ENCODE results near the gene RFTN1.

RFTN1 gene

GRCh38 chr3:16404349-16404895 lies 109.1 kb downstream of the RFTN1 start:
- DNase-seq (ENCODE audit: low spot score), result no peak

DNA sequence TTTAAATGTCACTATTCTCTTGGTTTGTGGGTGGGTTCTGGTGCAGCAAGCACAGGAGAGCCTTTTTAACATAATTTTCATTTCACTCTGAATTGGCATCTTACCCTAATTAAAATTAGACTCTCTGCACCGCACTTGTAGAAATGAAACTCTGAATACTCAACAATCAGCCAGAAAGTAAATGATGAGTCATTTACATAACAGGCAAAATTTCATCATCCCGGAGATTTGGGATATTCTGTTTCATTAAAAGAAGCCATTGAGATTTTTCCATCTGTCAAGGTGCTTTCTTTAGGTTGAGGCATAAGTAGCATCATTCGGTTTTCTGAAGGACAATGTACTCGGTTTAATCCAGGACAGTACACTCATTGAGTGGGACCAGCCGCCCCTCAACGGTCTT lies 111.0 kb downstream of the RFTN1 start:
- no peak for DNase-seq (ENCODE audit: low spot score)

DNA sequence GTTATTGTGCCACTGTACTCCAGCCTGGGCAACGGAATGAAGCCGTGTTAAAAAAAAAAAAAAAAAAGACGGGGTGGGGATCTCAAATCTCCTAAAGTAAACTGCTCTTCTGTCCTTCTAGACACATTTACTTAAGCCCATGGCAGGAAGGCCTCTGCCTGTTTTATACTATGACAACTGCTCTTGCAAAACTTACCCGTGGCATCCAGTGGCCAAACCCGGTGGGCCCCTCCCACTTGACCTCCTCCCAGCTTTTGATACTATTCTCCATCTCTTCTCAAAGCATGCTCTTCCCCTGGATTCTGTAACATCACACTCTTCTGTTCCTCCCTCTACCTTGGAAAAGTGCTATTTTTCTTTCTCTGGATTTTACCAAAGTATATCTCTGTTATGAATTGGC lies 112.2 kb downstream of the RFTN1 start:
- no peak for DNase-seq (ENCODE audit: low spot score)

DNA sequence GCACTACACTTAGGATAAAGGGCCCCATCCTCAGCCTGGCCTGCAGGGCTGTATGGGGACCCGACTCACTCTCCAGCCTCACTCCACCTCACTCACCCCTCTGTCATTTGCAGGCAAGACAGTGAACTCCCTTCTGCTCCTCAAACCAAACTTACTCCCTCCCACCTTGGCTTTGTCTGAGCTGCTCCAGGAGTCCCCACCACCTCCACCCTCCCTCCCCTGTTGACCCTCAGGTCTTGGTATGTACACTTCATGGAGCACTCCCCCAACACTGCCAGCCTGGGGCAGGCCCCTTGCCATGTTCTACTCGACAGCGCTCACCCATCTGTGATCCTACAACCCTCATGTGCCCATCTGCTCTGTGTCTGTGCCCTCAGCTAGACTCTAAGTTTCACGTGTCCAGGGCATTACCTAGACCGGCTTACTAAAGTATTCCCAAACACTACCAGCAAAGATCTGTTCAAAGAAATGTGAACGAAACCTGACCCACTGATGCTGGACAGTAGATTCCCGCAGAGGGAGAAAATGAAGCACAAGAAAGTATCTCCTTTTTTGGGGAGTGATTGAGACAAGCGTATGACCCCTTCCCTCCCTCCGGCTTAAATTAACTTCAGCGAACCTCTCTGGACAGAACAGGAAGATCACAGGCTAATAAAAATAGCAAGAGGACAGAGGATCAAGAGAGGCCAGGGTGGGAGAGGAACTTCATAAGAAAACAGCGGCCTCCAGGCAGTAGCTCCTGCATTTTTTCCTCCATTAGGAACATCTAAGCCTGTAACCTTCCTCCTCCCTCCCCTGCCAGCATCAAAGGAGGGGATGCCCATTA lies 113.2 kb downstream of the RFTN1 start:
- DNase-seq (ENCODE audit: low spot score), result no peak

DNA sequence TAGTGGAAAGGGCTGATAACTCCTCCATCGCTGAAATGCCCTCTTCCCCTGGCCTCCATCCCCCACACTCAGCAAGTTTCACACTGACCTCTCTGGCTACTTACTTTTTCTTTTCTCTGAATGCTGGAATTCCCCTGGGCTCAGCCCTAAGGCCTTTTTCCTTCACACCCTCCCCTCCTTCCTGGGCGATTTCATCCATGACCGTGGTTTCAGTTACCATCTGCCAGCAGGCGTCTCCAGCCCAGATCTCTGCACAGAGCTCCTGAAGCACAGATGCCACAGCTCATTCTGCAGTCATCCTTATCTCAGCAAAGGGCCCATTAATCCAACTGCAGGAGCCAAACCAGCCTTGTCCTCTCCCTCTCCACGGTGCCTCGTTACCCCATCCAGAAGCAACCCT lies 114.0 kb downstream of the RFTN1 start:
- no peak for DNase-seq (ENCODE audit: low spot score)

DNA sequence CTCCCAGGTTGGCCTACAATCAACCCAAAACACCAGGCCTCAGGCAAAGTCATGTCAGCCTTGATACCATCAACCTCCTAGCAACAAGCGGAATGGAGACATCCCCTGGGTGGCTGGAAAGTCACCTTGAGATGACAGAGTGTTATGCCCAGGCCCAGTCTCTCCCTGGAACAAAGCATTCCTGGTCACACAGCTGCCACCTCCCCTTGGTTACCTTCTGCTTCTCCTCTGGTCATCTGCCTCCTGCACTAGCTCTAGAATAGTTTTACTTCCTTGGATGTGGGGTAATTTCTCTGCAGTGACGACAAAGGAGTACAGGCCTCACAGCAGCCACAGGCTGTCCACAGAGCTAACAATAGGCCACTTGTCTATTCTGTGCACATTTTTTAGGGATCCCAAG lies 114.9 kb downstream of the RFTN1 start:
- no peak for DNase-seq (ENCODE audit: low spot score)

DNA sequence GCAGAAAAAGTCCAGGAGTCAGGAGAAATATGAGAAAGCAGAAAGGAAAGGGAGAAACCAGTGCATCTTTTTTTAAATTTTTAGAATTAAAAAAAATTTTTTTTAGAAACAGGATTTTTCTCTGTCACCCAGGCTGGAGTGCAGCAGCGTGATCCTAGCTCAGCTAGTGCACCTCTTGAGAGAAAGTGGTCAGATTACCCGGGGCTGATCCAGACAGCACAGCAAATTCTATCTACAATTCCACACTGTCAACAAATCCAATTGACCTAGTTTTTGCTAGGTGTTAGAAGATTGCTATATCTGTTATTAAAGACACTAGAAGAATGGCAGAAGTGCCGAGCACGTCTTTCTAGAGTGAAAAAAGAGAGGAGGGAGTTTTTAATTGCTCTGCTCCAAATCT lies 117.3 kb downstream of the RFTN1 start:
- no peak for DNase-seq (ENCODE audit: low spot score)

GRCh38 chr3:16395212-16395611 lies 118.3 kb downstream of the RFTN1 start:
- DNase-seq (ENCODE audit: low spot score), result no peak

DNA sequence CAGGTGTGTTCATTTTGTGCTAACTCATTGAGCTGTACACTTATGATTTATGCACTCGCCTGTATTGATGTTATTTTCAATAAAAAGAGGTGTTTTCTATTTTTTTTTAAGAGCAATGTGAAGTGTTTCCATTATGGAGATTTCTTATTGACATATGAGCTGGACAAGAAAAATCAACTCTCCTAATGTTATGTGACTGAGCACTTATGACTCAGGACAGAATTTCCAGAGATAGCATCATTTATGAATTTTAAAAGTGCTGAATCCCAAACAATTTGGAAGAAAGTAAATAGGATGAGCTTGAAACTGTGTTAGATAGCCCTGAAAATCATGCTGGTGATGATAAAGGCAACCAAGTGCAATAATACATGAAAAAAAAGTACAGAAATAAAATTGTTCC lies 118.9 kb downstream of the RFTN1 start:
- DNase-seq (ENCODE audit: low spot score), result no peak

GRCh38 chr3:16392717-16393116 lies 120.8 kb downstream of the RFTN1 start:
- no peak for DNase-seq (ENCODE audit: low spot score)

DNA sequence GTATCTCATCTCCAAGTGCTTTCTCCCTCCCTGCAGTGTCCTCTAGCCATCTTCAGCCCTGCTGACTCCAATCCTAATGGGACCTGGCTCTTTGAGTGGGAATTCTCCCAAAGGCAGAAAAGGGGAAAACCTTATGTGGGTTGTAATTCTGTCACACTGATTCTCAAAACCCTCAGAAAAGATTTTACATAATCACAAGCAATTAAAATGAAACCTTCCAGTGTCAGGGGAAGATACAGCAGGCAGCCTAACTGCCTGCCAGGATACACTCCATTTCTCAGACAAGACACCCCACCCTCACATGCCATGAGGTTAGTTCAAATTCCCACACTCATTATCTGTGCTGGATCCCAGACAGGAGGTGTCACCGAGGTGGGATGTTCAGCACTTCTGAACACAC lies 121.4 kb downstream of the RFTN1 start:
- no peak for DNase-seq (ENCODE audit: low spot score)

GRCh38 chr3:16390581-16390980 lies 122.9 kb downstream of the RFTN1 start:
- DNase-seq (ENCODE audit: low spot score), result no peak

DNA sequence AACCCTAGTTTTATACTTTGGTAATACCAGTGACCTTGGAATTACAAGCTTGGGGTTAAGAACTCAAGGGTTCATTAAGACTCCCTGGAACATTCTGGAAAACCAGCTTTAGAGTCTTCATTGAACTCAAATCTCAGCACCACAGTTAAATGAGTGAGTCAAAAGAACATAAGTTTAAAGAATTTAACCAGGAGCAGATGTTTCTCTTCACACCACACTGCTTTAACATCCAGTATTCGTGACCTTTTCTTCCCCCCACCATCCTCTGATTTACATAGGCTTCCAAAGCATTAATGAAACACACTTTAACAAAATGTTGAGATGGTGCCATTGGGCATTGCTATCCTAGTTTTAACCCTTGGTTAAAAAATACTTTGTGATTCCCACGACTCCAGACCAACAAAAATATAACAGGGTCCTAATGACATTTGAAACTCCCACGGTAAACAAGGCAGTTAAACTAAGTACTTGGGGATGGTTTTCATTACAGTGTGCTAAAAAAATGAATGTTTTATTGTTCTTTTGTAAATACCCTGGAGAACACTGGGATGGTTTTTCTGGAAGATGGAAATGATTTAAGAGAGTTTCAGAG lies 124.6 kb downstream of the RFTN1 start:
- no peak for DNase-seq (ENCODE audit: low spot score)

GRCh38 chr3:16386561-16386960 lies 126.9 kb downstream of the RFTN1 start:
- DNase-seq (ENCODE audit: low spot score), result no peak

DNA sequence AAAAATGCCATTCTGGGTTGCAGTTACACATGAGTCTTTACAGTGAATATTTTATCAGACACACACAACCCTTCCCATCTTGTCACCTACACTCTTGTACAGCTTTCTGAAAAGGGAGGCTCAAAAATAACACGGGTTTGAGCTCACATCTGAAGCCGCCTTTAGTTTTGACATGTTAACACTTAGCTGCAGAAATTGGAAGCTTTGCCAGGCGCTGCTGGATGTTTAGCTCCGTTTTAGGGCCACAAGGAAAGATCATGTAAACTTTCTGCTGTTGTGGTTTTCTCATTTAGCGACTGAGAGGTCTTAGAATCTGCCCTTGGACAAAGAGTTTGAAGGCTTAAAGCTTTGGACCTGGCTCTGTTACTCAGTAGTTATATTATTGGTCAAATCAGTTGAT lies 128.3 kb downstream of the RFTN1 start:
- DNase-seq (ENCODE audit: low spot score), result no peak

DNA sequence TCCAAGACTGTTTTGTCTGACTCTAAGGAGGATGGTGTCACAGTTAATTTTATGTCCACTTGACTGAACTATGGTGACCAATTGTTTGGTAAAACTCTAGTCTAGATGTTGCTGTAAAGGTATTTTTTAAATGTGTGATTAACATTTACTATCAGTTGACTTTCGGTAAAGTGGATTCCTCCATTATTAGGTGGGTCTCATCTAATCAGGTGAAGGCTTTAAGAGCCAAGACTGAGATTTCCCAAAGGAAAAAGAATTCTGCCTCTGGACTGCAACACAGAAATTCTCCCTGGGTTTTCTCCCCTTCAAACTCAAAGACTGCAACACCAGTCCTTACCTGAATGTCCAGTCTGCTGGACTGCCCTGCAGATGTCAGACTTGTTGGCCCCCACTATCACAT lies 129.6 kb downstream of the RFTN1 start:
- DNase-seq (ENCODE audit: low spot score), result no peak

- no peak for DNase-seq (ENCODE audit: low spot score)
Measured at GRCh38 chr3:16382845-16383244, 130.7 kb downstream of the RFTN1 start.

DNA sequence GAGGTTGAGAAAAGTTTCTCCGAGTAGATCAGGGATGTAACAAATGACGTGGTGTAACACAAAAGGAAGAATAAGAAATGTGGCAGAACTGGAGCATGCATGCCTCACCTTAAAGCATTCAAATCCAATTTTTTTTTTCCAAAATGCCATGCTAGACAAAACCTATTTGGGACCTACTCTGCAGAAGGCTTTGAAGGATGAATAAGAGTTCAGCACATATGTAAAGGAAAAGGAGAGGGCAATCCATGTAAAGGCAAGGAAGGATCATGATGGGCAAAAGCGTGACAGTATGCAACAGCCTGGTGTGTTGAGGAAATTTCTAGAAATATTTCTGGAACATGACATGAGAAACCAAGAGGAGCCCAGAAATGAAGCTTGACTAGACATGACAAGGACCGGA lies 132.1 kb downstream of the RFTN1 start:
- DNase-seq (ENCODE audit: low spot score), result no peak

- DNase-seq (ENCODE audit: low spot score), result no peak
Measured at GRCh38 chr3:16380421-16380820, 133.1 kb downstream of the RFTN1 start.

DNA sequence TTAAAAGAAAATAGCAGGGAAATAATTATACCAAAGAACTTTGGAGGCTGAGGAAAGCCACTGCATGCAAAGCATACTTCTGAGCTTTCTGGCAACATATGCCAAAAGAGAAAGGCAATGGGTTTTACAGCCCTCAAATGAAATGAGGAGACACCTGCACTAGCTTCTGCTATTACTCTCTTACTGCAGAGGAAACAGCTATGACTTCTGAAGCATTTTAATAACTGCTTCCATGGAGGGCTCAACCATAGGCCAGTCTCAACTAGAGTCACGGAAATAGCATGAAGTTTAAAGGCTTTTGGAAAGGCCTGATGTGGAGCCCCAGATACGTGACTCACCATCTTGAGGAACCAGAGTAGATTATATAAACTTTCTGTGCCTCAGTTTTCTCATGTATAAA lies 133.7 kb downstream of the RFTN1 start:
- no peak for DNase-seq (ENCODE audit: low spot score)

DNA sequence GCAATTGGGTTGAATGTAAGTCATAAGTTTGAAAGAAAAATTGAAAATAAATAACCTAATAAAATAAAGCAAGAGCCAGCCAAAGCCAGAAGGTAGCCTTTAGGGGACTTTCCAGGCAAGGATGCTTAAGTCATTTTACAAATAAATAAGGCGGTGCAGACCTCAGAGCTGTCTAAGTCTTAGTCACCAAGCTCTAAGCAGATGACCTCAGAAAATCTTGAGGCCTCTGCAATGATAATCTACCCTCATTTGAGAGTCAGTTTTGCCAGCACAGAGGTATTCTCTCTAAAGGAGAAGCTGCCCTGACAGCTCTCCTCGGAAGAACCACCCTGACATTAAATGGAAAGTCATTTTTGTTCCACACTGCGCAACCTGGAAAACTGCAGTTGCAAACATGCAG lies 134.6 kb downstream of the RFTN1 start:
- DNase-seq (ENCODE audit: low spot score), result no peak

GRCh38 chr3:16378415-16378814 lies 135.1 kb downstream of the RFTN1 start:
- DNase-seq (ENCODE audit: low spot score), result no peak

DNA sequence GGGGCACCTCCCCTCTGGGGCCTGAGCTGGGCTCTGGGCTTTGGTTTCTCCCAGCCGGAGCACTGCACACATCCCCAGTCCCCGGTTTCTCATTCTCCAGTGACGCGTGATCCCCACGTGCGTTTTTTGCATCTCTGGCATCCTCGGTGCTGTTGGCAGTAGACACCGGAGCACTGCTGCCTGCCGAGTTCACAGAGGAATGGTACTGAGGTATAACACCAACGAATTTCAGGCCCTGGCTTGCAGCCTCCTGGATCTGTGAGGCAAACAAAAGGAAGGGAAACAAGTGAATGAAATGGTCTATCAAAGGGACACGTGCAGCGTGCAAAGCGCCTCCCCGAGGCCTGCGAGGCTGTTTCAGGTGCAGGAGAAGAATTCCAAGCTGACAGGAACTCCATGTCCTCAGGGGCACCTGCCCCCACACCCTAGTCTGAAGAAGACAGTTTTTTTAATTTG lies 135.6 kb downstream of the RFTN1 start:
- no peak for DNase-seq (ENCODE audit: low spot score)

DNA sequence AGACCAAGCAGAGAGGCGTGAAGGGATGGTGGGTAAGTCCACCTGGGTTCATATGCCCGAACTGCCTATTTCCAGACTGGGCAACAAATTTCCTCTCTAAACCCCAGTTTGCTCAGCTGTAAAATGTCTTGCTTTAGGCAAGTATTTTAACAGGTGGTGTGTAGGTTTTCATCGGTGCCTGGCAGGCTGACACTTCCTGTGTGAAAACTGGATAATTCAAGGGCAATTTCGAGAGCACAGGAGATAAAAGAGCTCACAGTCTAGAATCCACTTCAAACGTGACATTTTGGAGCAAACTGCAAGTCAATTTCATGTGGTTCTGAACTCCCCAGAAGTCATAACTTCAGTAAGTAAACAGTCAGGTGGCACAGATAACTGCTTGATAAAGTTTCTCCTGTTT lies 136.3 kb downstream of the RFTN1 start:
- no peak for DNase-seq (ENCODE audit: low spot score)
